Activated CD4-positive, alpha-beta T cell treated with anti-CD3 and anti-CD28 coated beads, Interleukin-2, amount 50 U/mL, for 4 hours (primary cell): Measurements from ENCODE around the gene PIGU.
"Not testable (repeated sequence)": the region's sequence is repeated elsewhere in the genome, so short reads cannot be mapped to it uniquely, and the experiment has no call there.

Experiments
- DNase-seq, 2 experiments: peaks; one replicate each; pipeline ENCODE4 v3.0.0-alpha.2; 2020

The PIGU gene

DNA sequence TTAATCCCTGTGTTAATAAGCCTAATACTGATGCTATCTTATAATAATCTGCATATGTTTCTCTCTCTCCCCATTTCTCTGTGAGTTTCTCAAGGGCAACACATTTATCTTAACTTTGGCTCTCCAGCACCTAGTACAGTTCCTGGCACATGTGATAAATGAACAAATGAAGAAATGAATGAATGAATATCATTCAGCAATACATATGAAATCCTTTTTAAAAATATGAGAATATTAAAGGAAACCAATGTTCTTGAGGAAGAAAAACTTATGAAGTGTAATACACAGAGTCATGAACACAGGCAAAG lies 55.9 kb downstream of the PIGU start:
- DNase-seq = no peak

DNA sequence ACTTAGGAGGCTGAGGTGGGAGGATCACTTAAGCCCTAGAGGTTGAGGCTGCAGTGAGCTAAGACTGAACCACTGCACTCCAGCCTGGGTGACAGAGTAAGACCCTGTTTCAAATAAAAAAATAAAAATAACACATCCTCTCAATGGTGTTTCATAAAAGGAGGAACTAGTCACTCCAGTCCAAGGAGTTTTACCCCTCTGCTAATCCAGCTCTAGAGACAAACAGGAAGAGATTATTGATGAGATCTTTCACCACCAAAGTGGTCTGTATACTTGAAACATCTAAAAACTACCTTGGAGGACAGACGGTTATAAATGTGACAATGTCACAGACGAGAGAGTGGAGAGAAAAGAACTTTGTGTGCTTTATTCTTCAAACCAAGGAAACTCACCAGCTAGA lies 58.2 kb downstream of the PIGU start:
- no peak for DNase-seq

- DNase-seq = not testable (repeated sequence)
Observed at GRCh38 chr20:34616913-34617312, 60.0 kb downstream of the PIGU start.

- DNase-seq = no peak
Observed at GRCh38 chr20:34615477-34615876, 61.4 kb downstream of the PIGU start.

DNA sequence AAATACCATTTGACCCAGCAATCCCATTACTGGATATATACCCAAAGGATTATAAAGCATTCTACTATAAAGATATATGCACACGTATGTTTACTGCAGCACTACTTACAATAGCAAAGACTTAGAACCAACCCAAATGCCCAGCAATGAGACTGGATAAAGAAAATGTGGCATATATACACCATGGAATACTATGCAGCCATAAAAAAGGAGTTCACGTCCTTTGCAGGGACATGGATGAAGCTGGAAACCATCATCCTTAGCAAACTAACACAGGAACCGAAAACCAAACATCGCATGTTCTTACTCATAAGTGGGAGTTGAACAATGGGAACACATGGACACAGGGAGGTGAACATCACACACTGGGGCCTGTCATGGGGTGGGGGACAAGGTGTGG lies 64.9 kb downstream of the PIGU start:
- not testable (repeated sequence) for DNase-seq

- DNase-seq = no peak
Observed at GRCh38 chr20:34607066-34607465, 69.8 kb downstream of the PIGU start.

- no peak for DNase-seq
Observed at GRCh38 chr20:34604980-34605788, 71.7 kb downstream of the PIGU start.

- no peak for DNase-seq
Observed at GRCh38 chr20:34600892-34601653, 75.8 kb downstream of the PIGU start.

DNA sequence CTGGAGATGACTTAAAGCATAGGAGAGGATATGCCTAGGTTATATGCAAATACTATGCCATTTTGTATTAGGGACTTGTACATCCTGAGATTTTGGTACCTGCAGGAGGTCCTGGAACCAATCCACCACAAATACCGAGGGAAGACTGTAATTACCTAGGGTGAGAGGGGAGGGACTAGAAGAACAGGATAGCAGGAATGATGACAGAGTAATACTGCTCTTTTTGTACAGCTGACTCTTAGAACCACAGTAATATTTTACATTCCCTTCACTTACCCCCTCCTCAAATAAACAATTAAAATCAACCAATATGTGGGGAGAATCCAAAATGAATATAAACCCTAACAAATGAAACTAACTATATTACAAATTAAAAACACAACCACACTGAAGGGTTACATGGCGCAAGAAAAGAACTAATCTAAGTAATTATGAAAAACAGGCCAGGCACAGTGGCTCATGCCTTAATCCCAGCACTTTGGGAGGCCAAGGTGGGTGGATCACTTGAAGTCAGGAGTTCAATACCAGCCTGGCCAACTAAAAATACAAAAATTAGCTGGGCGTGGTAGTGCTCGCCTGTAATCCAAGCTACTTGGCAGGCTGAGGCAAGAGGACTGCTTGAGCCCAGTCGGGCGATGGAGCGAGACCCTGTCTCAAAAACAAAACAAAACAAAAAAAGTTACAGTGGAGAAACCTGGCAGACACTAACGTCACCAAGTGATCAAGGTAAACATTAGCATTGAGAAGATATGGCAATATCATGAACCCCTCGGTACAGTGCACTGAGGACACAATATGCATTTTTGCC lies 81.3 kb downstream of the PIGU start:
- no peak for DNase-seq

GRCh38 chr20:34586488-34587163 lies 90.3 kb downstream of the PIGU start:
- no peak for DNase-seq

- no peak for DNase-seq
Observed at GRCh38 chr20:34585019-34585418, 91.9 kb downstream of the PIGU start.

GRCh38 chr20:34583544-34583943 lies 93.3 kb downstream of the PIGU start:
- no peak for DNase-seq

DNA sequence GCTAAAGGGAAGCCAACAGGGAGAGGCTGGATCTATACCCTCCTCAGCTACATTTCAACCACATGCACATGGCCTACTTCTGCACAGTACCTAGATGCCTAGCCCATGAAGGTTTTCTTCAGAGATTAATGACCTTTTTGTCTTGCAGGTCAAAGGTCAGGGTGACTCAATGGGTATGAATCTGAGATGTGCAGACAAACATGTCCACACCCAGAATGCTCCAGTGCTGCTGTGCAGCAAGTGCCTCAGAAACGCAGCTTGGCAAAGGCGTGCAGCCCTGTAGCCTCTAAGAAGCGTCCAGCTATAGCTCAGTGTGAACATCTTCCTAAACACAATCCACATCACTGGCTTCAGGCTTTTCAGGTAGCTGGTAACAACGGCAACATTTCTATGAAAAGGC lies 94.0 kb downstream of the PIGU start:
- DNase-seq = no peak

DNA sequence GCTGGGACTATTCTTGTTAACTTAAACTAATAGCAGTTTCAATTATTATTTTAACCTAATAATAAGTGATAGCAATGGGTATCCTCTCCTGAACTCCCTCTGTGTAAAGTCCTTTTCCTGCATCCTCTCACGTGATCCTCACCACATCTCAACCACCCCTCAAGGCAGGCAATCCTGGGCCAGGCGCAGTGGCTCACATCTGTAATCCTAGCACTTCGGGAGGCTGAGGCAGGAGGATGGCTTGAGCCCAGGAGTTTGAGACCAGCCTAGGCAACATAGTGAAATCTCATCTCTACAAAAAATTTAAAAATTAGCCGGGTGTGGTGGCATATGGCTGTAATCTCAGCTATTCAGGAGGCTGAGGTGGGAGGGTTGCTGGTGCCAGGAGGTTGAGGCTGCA lies 94.7 kb downstream of the PIGU start:
- DNase-seq = no peak

GRCh38 chr20:34581341-34582184 lies 95.3 kb downstream of the PIGU start:
- DNase-seq = no peak

DNA sequence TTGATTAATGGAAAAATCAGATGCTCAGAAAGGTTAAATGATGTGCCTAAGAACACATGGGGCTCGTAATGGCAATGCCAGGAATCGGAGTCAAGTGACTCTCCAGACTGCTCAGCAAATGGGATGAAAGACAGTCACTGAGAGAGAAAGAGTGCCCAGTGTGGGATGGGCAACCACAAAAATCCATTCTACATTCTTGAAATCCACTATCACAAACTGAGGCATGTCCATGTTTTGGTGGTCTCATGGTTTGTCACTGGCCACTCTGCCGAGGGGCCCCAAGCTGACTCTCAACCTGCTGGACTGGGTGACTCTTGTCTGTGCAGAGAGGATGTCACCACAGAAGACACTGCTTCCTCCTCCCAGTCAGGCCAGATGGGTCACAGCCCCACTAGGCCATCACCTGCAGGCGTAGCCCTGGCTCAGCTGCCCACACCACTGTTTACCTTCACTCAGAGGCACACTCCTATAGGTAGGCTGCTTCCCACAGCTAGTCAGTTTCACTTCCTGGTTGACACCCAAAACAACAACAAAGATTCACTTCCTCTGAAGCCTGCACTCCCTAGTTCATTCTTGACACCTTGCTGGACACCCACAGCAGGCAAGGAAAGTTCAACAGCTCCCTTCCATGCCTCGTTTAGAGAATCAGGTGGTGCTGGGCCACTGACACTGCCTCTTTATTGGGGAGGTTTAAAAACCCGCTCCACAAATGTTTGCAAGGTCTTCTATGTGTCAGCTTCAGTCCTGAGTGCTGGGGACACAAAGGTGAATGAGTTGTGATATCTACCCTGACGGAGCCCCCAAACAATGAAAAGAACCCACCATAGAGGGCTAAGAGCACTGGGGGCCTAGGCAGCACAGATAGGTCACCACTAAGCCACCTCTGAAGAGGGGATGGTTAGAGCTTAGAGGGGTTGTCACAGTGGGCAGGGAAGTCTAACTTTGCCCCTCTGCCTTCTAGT lies 96.6 kb downstream of the PIGU start:
- no peak for DNase-seq

DNA sequence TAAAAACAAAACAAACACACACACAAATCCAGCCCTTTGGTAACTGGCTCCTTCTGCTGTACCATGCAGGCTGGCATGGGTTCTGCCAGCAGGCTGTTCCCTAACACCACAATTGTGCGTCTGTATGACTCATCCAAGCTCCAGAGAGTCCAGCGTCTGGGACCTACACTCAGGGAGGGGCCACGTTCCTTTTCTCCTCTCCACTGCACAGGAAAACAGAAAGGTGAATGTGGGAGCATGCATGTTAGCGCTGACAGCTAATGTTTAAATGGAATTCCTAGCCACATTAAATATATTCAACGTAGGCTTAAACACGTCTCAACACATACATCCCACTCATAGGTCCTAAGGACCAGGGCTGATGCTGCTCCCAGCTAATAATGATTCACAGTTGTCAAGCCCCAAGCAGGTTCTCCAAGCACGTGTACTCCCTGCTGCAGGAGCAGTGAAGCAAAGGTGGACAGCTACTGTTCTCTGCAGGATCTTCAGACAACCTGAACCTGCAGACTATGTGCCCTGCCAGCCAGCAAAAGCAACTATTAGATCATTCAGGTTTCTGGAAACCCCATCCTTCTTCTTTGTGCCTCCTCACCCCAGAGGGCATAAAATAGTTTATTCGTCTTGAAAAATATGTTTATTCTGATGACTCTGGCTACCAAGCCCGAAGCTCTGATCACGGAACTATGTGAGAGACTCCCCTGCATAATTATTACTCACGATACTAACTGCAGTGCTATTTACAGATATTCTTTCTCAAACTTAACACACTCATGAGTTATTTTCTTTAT lies 97.5 kb downstream of the PIGU start:
- DNase-seq = no peak

GRCh38 chr20:34578521-34578920 lies 98.4 kb downstream of the PIGU start:
- DNase-seq = no peak

- DNase-seq = no peak
Observed at GRCh38 chr20:34578025-34578424, 98.9 kb downstream of the PIGU start.

DNA sequence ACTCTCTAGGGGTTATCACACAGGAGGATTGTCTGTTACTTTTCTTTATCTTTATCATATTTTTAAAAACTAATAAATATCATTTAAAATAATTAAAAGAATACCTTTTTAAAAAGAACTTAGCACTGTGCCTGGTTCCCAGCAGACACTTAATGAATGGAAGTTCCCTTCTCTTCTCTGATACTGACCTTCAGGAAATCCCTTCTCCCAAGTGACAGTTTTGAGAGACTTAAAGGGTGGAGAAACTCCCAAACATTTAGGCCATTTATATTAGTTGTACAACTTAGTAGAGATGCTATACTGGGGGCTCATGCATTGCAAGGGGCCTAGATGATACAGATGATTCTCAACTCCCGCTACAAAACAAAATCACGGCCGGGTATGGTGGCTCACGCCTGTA lies 99.8 kb downstream of the PIGU start:
- no peak for DNase-seq
